IPS-15b (cell line): ENCODE measurements around the gene ABLIM1.

Experiments used
- H3K27me3 ChIP-seq: one replicate; pipeline ENCODE4 v1.6.1; 2013; ENCODE audit warnings: low read length; ENCODE audit not compliant: control insufficient read depth, insufficient read depth
- H3K36me3 ChIP-seq: one replicate; pipeline ENCODE4 v1.6.1; 2013; ENCODE audit warnings: low read length; ENCODE audit not compliant: control insufficient read depth, insufficient read depth
- H3K4me1 ChIP-seq: one replicate; pipeline ENCODE4 v1.6.1; 2013; ENCODE audit warnings: mild to moderate bottlenecking, low read length; ENCODE audit not compliant: control insufficient read depth, insufficient read depth
- H3K4me3 ChIP-seq: one replicate; pipeline ENCODE4 v1.5.1; 2013; ENCODE audit warnings: low read depth, low read length
- H3K9ac ChIP-seq: one replicate; pipeline ENCODE4 v1.6.1; 2013; ENCODE audit warnings: low read depth, mild to moderate bottlenecking, low read length
- H3K9me3 ChIP-seq: one replicate; pipeline ENCODE4 v1.6.1; 2013; ENCODE audit warnings: mild to moderate bottlenecking, low read length; ENCODE audit not compliant: control insufficient read depth, insufficient read depth

The ABLIM1 gene

GRCh38 chr10:114547056-114547455 is 111.0 kb downstream of the ABLIM1 start:
- H3K4me3 ChIP-seq, result no peak overlapping the region
- H3K9me3 ChIP-seq, result no peaks in the 10 kb centered on the region
- no peaks in the 10 kb centered on the region for H3K4me1 ChIP-seq
- H3K27me3 ChIP-seq, result no peaks in the 10 kb centered on the region
- H3K9ac ChIP-seq, result no peak overlapping the region
- H3K36me3 ChIP-seq, result no peaks in the 10 kb centered on the region

GRCh38 chr10:114545819-114546218 is 112.3 kb downstream of the ABLIM1 start:
- no peaks in the 10 kb centered on the region for H3K9me3 ChIP-seq
- no peak overlapping the region for H3K9ac ChIP-seq
- H3K4me3 ChIP-seq, result no peak overlapping the region
- no peaks in the 10 kb centered on the region for H3K36me3 ChIP-seq
- H3K4me1 ChIP-seq, result no peaks in the 10 kb centered on the region
- H3K27me3 ChIP-seq, result peaks cover 2% of the 10 kb centered on the region

GRCh38 chr10:114545071-114545470 is 113.0 kb downstream of the ABLIM1 start:
- Histone ChIP-seq H3K4me3 (no peak overlapping the region), H3K27me3 (peaks cover 6% of the 10 kb centered on the region), H3K36me3 (no peaks in the 10 kb centered on the region), H3K9ac (no peak overlapping the region), H3K9me3 (no peaks in the 10 kb centered on the region), H3K4me1 (no peaks in the 10 kb centered on the region)

GRCh38 chr10:114544045-114544659 is 113.9 kb downstream of the ABLIM1 start:
- peaks cover 5% of the 10 kb centered on the region for H3K4me1 ChIP-seq
- no peak overlapping the region for H3K9ac ChIP-seq
- H3K27me3 ChIP-seq, result peaks cover 6% of the 10 kb centered on the region
- no peaks in the 10 kb centered on the region for H3K36me3 ChIP-seq
- no peak overlapping the region for H3K4me3 ChIP-seq
- H3K9me3 ChIP-seq, result no peaks in the 10 kb centered on the region

GRCh38 chr10:114543456-114543855 is 114.6 kb downstream of the ABLIM1 start:
- Histone ChIP-seq H3K27me3 (peaks cover 9% of the 10 kb centered on the region), H3K4me3 (no peak overlapping the region), H3K4me1 (peaks cover 10% of the 10 kb centered on the region), H3K36me3 (no peaks in the 10 kb centered on the region), H3K9ac (no peak overlapping the region), H3K9me3 (no peaks in the 10 kb centered on the region)

GRCh38 chr10:114542373-114542772 is 115.7 kb downstream of the ABLIM1 start:
- peaks cover 10% of the 10 kb centered on the region for H3K4me1 ChIP-seq
- H3K9me3 ChIP-seq, result no peaks in the 10 kb centered on the region
- no peak overlapping the region for H3K9ac ChIP-seq
- H3K27me3 ChIP-seq, result peaks cover 9% of the 10 kb centered on the region
- H3K4me3 ChIP-seq, result no peak overlapping the region
- H3K36me3 ChIP-seq, result no peaks in the 10 kb centered on the region

- H3K27me3 ChIP-seq, result peaks cover 9% of the 10 kb centered on the region
- peaks cover 10% of the 10 kb centered on the region for H3K4me1 ChIP-seq
- H3K9ac ChIP-seq, result no peak overlapping the region
- H3K36me3 ChIP-seq, result no peaks in the 10 kb centered on the region
- H3K9me3 ChIP-seq, result no peaks in the 10 kb centered on the region
- H3K4me3 ChIP-seq, result no peak overlapping the region
These were observed 116.3 kb downstream of the ABLIM1 start for GRCh38 chr10:114541797-114542160.

GRCh38 chr10:114541081-114541796 is 116.8 kb downstream of the ABLIM1 start:
- Histone ChIP-seq H3K4me1 (peaks cover 10% of the 10 kb centered on the region), H3K9ac (no peak overlapping the region), H3K27me3 (peaks cover 9% of the 10 kb centered on the region), H3K4me3 (no peak overlapping the region), H3K36me3 (no peaks in the 10 kb centered on the region), H3K9me3 (no peaks in the 10 kb centered on the region)

GRCh38 chr10:114540236-114540635 is 117.8 kb downstream of the ABLIM1 start:
- Histone ChIP-seq H3K9me3 (no peaks in the 10 kb centered on the region), H3K4me1 (peaks cover 10% of the 10 kb centered on the region), H3K4me3 (no peak overlapping the region), H3K27me3 (peaks cover 9% of the 10 kb centered on the region), H3K9ac (no peak overlapping the region), H3K36me3 (no peaks in the 10 kb centered on the region)

GRCh38 chr10:114539623-114540022 is 118.5 kb downstream of the ABLIM1 start:
- H3K9ac ChIP-seq, result no peak overlapping the region
- H3K27me3 ChIP-seq, result peaks cover 9% of the 10 kb centered on the region
- peaks cover 10% of the 10 kb centered on the region for H3K4me1 ChIP-seq
- no peaks in the 10 kb centered on the region for H3K36me3 ChIP-seq
- H3K4me3 ChIP-seq, result no peak overlapping the region
- H3K9me3 ChIP-seq, result no peaks in the 10 kb centered on the region

GRCh38 chr10:114538181-114538906 is 119.7 kb downstream of the ABLIM1 start:
- no peak overlapping the region for H3K9ac ChIP-seq
- peaks cover 10% of the 10 kb centered on the region for H3K4me1 ChIP-seq
- peaks cover 9% of the 10 kb centered on the region for H3K27me3 ChIP-seq
- no peak overlapping the region for H3K4me3 ChIP-seq
- no peaks in the 10 kb centered on the region for H3K9me3 ChIP-seq
- no peaks in the 10 kb centered on the region for H3K36me3 ChIP-seq

GRCh38 chr10:114537736-114538135 is 120.3 kb downstream of the ABLIM1 start:
- H3K4me3 ChIP-seq, result no peak overlapping the region

More at GRCh38 chr10:114537736-114538135, 120.3 kb downstream of the ABLIM1 start:
- peaks cover 10% of the 10 kb centered on the region for H3K4me1 ChIP-seq
- no peak overlapping the region for H3K9ac ChIP-seq
- H3K36me3 ChIP-seq, result no peaks in the 10 kb centered on the region
- H3K9me3 ChIP-seq, result no peaks in the 10 kb centered on the region
- peaks cover 9% of the 10 kb centered on the region for H3K27me3 ChIP-seq
